HEK293T (cell line): ENCODE results near the gene LRBA.

ENCODE experiments used
- ELF4 ChIP-seq: fragments of 450-650 bp; IDR thresholded peaks from 2 replicates; pipeline ENCODE4 v1.6.1; 2017; ENCODE audit warnings: antibody characterized with exemption
- FOXM1 ChIP-seq: fragments of 450-650 bp; IDR thresholded peaks from 2 replicates; pipeline ENCODE4 v1.6.1; 2017; ENCODE audit warnings: mild to moderate bottlenecking, borderline replicate concordance
- NFRKB ChIP-seq: fragments of 450-650 bp; IDR thresholded peaks from 2 replicates; pipeline ENCODE4 v1.6.1; 2016; ENCODE audit warnings: mild to moderate bottlenecking, moderate library complexity
- PKNOX1 ChIP-seq: fragments of 450-650 bp; IDR thresholded peaks from 2 replicates; pipeline ENCODE4 v1.6.1; 2016
- SP1 ChIP-seq: fragments of 450-650 bp; IDR thresholded peaks from 2 replicates; pipeline ENCODE4 v1.6.1; 2017
- SUZ12 ChIP-seq: fragments of 450-650 bp; IDR thresholded peaks from 2 replicates; pipeline ENCODE4 v1.6.1; 2016; ENCODE audit warnings: mild to moderate bottlenecking

- TF ChIP-seq SUZ12 = no peak
- no peak for TF ChIP-seq SP1
- no peak for TF ChIP-seq ELF4
- TF ChIP-seq PKNOX1 = no peak
- no peak for TF ChIP-seq FOXM1
- no peak for TF ChIP-seq NFRKB
These were observed 43.2 kb downstream of the LRBA start for GRCh38 chr4:150971901-150972300.
